Astrocyte of the hippocampus (primary cell): Measurements from ENCODE around the gene ATRNL1.
A peak's percentile ranks its signal among the peaks of the same experiment; 100 is the strongest.

Experiments
- DNase-seq: peaks from one replicate; pipeline ENCODE4 v3.0.0; 2011; ENCODE audit warnings: low read depth, low spot score

Gene ATRNL1

DNA sequence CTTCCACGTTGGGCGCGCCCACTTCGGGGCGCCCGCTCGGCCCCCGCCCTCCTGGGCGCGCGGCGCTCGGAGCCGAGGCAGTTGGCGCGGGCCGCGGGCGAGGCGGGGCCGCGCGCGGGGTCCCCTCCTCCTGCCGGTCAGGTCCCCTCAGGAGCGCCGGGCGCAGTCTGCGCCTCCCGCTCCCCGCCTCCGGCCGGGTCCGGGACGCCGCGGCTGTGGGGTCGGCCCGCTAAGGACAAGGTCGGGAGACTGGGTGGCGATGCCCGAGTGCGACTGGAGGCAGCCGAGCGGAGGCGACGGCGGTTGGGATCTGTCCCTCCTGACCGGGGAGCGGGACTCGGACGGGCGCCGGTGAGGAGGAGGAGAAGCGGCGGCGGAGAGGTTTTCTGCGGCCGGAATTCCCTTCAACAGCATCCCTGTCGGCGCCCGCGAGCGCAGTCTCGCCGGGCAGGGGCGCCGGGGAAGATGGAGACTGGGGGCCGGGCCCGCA, at the start of gene ATRNL1:
ATRNL1 (plus strand) TSS at position 80 of the 490 bp plus-strand sequence; CDS start at position 466, 386 bp downstream.
- peak; percentile 71 for DNase-seq

DNA sequence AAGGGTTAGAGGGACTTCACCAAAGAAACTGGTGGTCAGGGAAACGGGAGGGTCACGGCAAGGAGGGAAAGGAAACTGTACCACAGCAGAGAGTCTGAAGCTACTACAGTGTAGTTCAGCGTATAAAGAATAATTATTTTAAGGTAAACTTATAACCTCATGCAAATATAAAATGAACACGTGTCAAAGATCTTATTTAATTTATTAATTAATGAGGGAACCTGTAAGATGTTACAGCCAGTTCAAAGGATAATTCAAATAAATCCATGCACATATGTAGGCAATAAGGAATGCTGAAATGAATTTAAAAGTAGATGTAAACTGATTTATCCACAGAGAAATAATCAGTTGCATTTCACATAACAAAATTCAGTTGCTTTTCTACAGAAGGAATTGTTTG, 49.4 kb upstream of the ATRNL1 start:
- DNase-seq = no peak

DNA sequence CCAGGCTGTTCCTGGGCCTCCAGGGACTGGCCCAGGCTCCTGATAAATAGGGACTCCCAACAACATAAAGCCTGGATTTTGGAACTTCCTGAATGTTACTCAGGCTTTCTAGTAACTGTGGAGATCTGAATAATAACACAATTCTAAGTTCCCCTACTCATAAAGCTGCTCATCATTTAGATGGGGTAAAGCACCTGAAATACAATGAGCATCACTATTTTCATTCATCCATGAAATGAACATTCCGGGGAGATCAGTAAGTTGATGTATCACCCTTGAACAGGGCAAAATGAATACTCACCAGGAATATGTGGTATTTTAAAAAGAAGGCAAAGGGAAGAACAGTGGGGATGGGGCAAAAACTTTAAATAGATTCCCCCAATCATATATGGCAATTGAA, 48.3 kb upstream of the ATRNL1 start:
- no peak for DNase-seq

GRCh38 chr10:115045499-115045898, 47.7 kb upstream of the ATRNL1 start:
- no peak for DNase-seq

DNA sequence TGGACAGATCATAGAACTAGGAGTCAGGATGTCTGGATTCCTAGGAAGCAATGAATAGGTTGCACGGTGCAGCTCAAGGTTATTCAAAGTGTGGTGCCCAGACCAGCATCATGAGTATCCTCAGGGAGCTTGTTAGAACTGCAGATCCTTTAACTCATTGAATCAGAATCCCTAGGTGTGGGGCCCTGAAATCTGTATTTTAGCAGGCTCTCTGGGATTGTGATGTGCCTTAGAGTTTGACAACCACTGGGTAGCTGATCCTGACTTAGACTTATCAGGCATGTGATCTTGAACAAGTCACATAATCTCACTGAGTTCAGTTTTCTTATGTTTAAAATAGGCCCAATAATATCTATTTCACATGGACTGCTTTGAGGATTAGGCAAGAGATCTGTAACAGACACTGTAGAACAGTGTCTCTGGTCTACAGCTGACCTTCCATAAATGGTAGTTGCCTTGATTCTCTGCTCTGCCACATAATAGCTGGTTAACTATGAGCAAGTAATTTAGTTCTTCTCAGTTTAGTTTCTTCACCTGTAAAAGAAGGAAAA, 46.4 kb upstream of the ATRNL1 start:
- no peak for DNase-seq

DNA sequence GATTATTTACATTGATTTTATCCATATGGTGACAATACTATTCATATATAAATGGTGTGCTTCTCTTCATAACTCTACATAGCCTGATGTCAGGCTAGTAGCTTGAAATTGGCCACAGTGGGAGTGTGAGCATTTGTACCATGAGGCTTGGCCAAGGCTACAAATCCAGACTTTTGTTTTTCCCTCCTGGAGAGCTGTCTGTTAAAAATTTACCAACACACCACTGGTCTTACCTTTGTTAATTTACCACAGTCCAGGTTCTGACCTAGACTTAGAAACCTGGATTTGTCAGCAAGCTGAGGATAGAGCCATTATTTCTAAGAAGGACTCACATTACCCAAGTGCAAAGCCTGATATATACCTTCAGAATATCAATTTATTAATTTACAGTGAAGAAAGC, 45.5 kb upstream of the ATRNL1 start:
- no peak for DNase-seq

- no peak for DNase-seq
These were observed 43.8 kb upstream of the ATRNL1 start for GRCh38 chr10:115049318-115049717.

DNA sequence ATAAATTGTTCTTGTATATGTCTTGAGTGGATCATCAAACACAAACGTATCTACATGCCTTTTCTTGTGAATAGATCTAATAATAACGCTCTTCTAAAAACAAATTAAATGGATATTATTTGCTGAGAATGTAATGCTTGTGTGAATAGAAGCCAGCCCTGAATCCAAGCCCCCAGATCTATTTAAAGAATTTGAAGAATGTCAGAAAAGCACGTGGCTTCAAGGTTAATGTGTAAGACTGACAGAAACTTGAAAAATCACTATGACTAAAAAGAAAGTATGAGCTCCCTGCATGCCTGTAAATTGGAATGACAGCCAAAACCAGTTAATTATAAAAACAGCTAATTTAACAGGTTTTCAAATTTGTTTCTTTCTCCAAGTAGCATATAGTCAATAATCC, 43.2 kb upstream of the ATRNL1 start:
- DNase-seq = peak; percentile 64

GRCh38 chr10:115050375-115051010, 42.7 kb upstream of the ATRNL1 start:
- DNase-seq = no peak

DNA sequence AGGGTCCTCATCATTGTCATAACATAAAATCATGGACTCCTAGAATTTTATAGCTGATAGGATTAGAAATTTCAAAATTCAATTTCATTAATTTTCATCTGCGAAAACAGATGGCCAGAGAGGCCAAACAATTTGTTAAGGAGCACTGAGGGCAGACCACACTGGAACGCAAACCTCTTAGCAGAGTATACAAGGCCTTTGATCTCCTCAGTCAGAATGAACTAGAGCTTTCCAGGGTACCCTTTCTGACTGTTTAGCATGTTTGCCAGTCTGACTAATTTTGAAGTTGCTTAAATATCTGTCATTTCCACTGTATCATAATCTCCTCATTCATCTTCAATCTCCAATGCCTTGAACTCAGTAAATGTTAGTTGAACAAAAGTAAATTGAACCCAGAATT, 41.9 kb upstream of the ATRNL1 start:
- DNase-seq = no peak

DNA sequence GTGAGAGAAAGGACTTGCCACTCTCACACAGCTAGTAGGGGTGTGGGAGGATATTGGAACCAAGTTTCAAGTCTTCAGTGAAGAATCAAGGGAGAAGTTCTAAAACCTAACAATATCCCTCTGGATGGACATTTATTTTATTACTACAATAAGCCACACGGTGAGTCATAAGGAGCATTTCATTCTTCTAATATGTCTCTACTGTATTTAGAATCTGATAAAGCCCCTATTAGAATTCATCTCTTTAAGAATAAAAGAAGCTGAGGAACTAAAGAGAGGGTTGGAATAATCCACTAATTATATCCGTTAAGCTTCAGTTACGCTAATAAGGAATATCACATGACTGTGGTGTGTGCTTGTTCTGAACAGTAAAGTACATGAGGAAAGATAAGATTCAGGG, 40.9 kb upstream of the ATRNL1 start:
- DNase-seq = no peak

DNA sequence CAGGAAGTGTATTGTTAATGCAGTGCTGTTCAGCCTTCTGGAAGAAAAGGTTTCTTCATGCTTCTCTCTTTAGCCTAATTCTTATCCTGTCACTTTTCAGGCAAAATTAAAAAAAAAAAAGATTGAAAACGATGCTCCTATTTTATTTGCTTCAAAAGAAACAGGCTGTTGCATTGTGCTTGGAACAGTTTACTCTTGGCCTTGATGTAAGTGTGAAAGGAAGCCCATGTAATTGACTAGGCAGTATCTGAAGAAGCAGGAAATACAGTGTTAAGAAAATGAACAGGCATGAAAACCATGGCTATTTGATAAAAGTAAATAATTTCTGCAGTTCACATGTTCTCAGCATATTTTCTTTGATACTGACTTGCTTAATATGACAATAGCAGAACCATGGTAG, 40.4 kb upstream of the ATRNL1 start:
- no peak for DNase-seq

GRCh38 chr10:115056186-115056585, 37.0 kb upstream of the ATRNL1 start:
- DNase-seq = no peak

DNA sequence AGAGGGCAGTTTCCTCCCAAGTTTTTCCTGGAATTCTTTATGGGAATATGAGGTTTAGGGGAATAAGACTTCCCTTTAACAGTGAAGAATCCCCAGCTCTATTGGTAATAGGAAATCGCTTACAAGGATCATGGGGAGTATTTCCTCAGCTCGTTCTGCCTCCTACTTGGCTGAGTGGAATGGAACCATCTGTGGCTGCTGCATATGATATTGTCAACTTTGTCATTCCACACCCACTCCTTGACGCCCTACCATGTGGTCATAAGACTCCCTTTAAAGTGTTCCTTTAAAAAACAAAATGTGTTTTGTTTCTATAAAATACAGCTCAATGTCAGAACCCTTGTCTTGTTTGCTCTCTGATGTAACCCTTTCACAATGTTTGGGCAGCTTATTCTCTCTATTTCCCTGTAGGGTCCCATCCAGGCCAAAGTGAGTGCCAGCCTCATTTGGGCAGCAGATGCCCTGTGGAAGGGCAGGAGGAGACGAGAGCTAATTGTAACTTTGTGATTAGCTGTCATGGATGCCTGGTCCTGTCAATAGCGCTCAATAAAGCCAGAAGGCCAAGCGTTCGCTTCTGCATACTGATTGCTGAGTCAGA, 33.8 kb upstream of the ATRNL1 start:
- no peak for DNase-seq

- peak; percentile 25 for DNase-seq
These were observed 29.2 kb upstream of the ATRNL1 start for GRCh38 chr10:115063701-115064658.

GRCh38 chr10:115065801-115066200, 27.4 kb upstream of the ATRNL1 start:
- peak; percentile 21 for DNase-seq

GRCh38 chr10:115066528-115066927, 26.6 kb upstream of the ATRNL1 start:
- no peak for DNase-seq

- no peak for DNase-seq
These were observed 19.4 kb upstream of the ATRNL1 start for GRCh38 chr10:115073796-115074195.

- peak; percentile 67 for DNase-seq
These were observed 10.7 kb upstream of the ATRNL1 start for GRCh38 chr10:115082506-115082905.

GRCh38 chr10:115084277-115084850, 8.8 kb upstream of the ATRNL1 start:
- no peak for DNase-seq

DNA sequence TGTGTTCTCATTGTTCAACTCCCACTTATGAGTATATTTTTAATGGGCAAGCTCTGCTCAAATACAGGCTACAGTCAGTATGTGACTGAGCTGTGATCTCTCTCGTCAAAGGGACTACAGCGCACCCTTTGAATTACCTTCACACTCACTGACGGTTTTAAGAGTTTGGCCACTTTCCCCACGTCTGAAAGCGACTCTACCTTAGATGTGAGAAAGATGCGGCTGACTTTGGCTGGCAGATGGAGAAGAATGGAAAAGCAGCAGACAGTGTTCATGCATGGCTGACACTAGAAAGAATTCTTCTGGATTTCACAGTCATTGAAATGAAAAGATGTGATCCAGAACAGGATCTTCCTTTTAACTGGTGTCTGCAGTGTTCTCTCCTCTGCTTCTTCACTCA, 2.0 kb upstream of the ATRNL1 start:
- DNase-seq = no peak

DNA sequence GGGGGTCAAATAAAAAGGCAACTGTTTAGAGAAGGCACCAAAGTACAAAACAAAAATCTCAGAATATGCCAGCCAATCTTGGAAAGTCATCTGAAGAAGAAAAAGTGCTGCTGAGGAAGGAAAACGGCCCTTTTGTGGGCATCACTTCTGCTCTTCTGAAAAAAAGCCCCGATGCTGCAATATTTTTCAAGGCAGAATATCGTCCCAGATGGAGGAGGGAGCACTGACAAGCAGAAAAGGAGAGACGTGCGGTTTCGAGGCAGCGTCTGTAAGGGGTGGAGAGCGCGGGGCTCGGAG, 959 bp upstream of the ATRNL1 start:
- DNase-seq = no peak
